K562 (cell line): ENCODE data around the gene LBX1. TPM values are rescaled to one million over a fixed set of nuclear protein-coding genes. Genes with fewer than 3 reads are reported as not detected.

Experiments
- ATAC-seq: fragments of 200-7000 bp; cut with Tn5 transposase; 3 replicates; pipeline ENCODE4 v1.9.1; 2020; ENCODE audit warnings: moderate library complexity
- BruUV-seq: library from RNA; stranded (reverse); fragments of 400-500 nt; replicated peaks from 2 replicates; lab custom pipeline; 2021; lab: Mats Ljungman, UMichigan
- CTCF ChIA-PET: fragments of 300-600 bp; formaldehyde crosslinking; extraction: SDS; loops from one replicate; lab custom pipeline; 2021; ENCODE audit warnings: low intra/inter-chr PET ratio; lab: Yijun Ruan, JAX
- POLR2A ChIA-PET: fragments of 300-600, 350-650 bp; sonication (Branson Sonifier 250); formaldehyde crosslinking; extraction: SDS; loops from one replicate; lab custom pipeline; 2021; ENCODE audit warnings: antibody characterized with exemption, inconsistent platforms; lab: Yijun Ruan, JAX
- DNase-seq, 4 experiments: peaks; one replicate each; pipeline versions ENCODE4 v3.0.0 to v3.0.0-alpha.2; 2011 to 2018; ENCODE audit warnings: low spot score in 3 of 4, mixed read lengths in 3 of 4; ENCODE audit errors: extremely low read depth in 1 of 4
- FAIRE-seq: peaks from 2 replicates; lab custom pipeline; 2011; peaks lifted over from hg19 to GRCh38; lab: Jason Lieb, UNC
- H2AFZ ChIP-seq: 2 replicates; pipeline ENCODE4 v1.6.0; 2011; ENCODE audit warnings: low read depth, low read length, control low read depth, inconsistent platforms
- H3K27ac ChIP-seq: fragments of 200-600 bp; 3 replicates; pipeline ENCODE4 v1.8.0; 2011; ENCODE audit warnings: low read depth, mild to moderate bottlenecking, control low read depth, inconsistent platforms, low read length, moderate library complexity, mixed read lengths; ENCODE audit errors: extremely low read depth
- H3K27me3 ChIP-seq, 2 experiments: fragments of 300-600 bp in 1 of 2; 2 replicates in 1 of 2; 3 replicates in 1 of 2; pipeline versions ENCODE4 v1.6.0 to v1.8.0; 2011; ENCODE audit warnings: inconsistent platforms in 2 of 2, low read length in 2 of 2, mild to moderate bottlenecking in 1 of 2, mixed read lengths in 1 of 2, moderate library complexity in 1 of 2; ENCODE audit not compliant: control insufficient read depth in 2 of 2, insufficient read depth in 2 of 2
- H3K36me3 ChIP-seq: fragments of 300-600 bp; 3 replicates; pipeline ENCODE4 v1.8.0; 2011; ENCODE audit warnings: mild to moderate bottlenecking, low read length, inconsistent platforms; ENCODE audit not compliant: control insufficient read depth, insufficient read depth
- H3K4me1 ChIP-seq, 2 experiments: fragments of 200-600 bp in 1 of 2; replicated peaks in 1 of 2; 2 replicates in 1 of 2; 3 replicates in 1 of 2; pipeline versions ENCODE4 v1.5.1 to v1.8.0; 2011; ENCODE audit warnings: inconsistent platforms in 2 of 2, low read length in 2 of 2, mild to moderate bottlenecking in 1 of 2, mixed read lengths in 1 of 2, moderate library complexity in 1 of 2; ENCODE audit not compliant: control insufficient read depth in 2 of 2, insufficient read depth in 2 of 2
- H3K4me2 ChIP-seq: 2 replicates; pipeline ENCODE4 v1.6.1; 2011; ENCODE audit warnings: low read length, control low read depth, inconsistent platforms, mixed read lengths; ENCODE audit not compliant: insufficient read depth
- H3K4me3 ChIP-seq: fragments of 200-600 bp; sonication (generic), shearing (Covaris generic); 2 replicates; pipeline ENCODE4 v1.5.1; 2016; ENCODE audit warnings: control low read depth, inconsistent platforms
- H3K79me2 ChIP-seq: fragments of 200-600 bp; 3 replicates; pipeline ENCODE4 v1.8.0; 2011; ENCODE audit warnings: low read length, inconsistent platforms; ENCODE audit not compliant: control insufficient read depth, insufficient read depth
- H3K9ac ChIP-seq, 2 experiments: 2 replicates each; pipeline versions ENCODE4 v1.6.0 to v1.6.1; 2011; ENCODE audit warnings: low read depth in 2 of 2, low read length in 2 of 2, control low read depth in 1 of 2, inconsistent platforms in 1 of 2, mild to moderate bottlenecking in 1 of 2, mixed read lengths in 1 of 2; ENCODE audit not compliant: insufficient read depth in 1 of 2
- H3K9me1 ChIP-seq: one replicate; pipeline ENCODE4 v1.6.0; 2011; ENCODE audit warnings: inconsistent platforms, mild to moderate bottlenecking, low read length, moderate library complexity; ENCODE audit not compliant: control insufficient read depth, insufficient read depth
- H3K9me3 ChIP-seq: replicated peaks from 2 replicates; pipeline ENCODE4 v1.5.1; 2011; ENCODE audit warnings: low read depth, low read length, inconsistent platforms; ENCODE audit not compliant: control insufficient read depth, insufficient read depth
- H4K20me1 ChIP-seq: replicated peaks from 2 replicates; pipeline ENCODE4 v1.6.1; 2011; ENCODE audit warnings: low read length, inconsistent platforms, mixed read lengths; ENCODE audit not compliant: control insufficient read depth, insufficient read depth
- CBX2 ChIP-seq: fragments of 200-600 bp; sonication (generic); IDR thresholded peaks from one replicate; pipeline ENCODE4 v1.6.1; 2012; ENCODE audit warnings: mild to moderate bottlenecking, low read length, inconsistent platforms; ENCODE audit not compliant: insufficient read depth, poor library complexity, severe bottlenecking
- CBX8 ChIP-seq: fragments of 200-600 bp; sonication (generic); IDR thresholded peaks from 2 replicates; pipeline ENCODE4 v1.6.1; 2012; ENCODE audit warnings: borderline replicate concordance, mixed run types, low read depth, mild to moderate bottlenecking, moderate library complexity, mixed read lengths, low read length, control low read depth, inconsistent platforms; ENCODE audit not compliant: poor library complexity, severe bottlenecking; ENCODE audit errors: extremely low read depth
- DACH1 ChIP-seq: fragments of 450-650 bp; IDR thresholded peaks from 2 replicates; pipeline ENCODE4 v1.6.1; 2018; ENCODE audit not compliant: partially characterized antibody
- NR1H2 ChIP-seq: sonication (generic); formaldehyde crosslinking; IDR thresholded peaks from 2 replicates; pipeline ENCODE4 v1.4.0; 2020; ENCODE audit warnings: mild to moderate bottlenecking, missing genetic modification reagents
- PHF8 ChIP-seq: fragments of 200-600 bp; sonication (generic); IDR thresholded peaks from 2 replicates; pipeline ENCODE4 v1.6.1; 2012; ENCODE audit warnings: mixed run types, mild to moderate bottlenecking, inconsistent platforms, low read length, moderate library complexity, borderline replicate concordance
- SAFB ChIP-seq: fragments of 200-400 bp; formaldehyde crosslinking; IDR thresholded peaks from 2 replicates; pipeline ENCODE4 v1.6.1; 2017; ENCODE audit warnings: low read depth, low read length, borderline replicate concordance
- SMARCC2 ChIP-seq: fragments of 450-650 bp; IDR thresholded peaks from 2 replicates; pipeline ENCODE4 v1.6.1; 2017; ENCODE audit warnings: antibody characterized with exemption, moderate library complexity, mild to moderate bottlenecking, low read depth
- ZFP36 ChIP-seq: fragments of 150-350 bp; IDR thresholded peaks from 2 replicates; pipeline ENCODE4 v1.6.1; 2018; ENCODE audit warnings: low read length, low read depth; ENCODE audit not compliant: partially characterized antibody
- ZNF253 ChIP-seq: fragments of 250-450 bp; sonication (Bioruptor Pico); conservative IDR thresholded peaks from 2 replicates; pipeline ENCODE4 v1.6.1; 2021; ENCODE audit warnings: mild to moderate bottlenecking
- ZSCAN32 ChIP-seq: fragments of 450-650 bp; formaldehyde crosslinking; IDR thresholded peaks from 2 replicates; pipeline ENCODE4 v1.4.0; 2020; ENCODE audit warnings: mild to moderate bottlenecking, moderate library complexity
- WGBS: fragments of 100-300 bp; shearing (Covaris generic); methylation state at CpG from one replicate; pipeline ENCODE4 v1.1.6; 2016; ENCODE audit warnings: low coverage, mixed read lengths; ENCODE audit not compliant: insufficient coverage; ENCODE audit errors: missing lambda C conversion rate; 5-methylcytosine and 5-hydroxymethylcytosine counted together
- in situ Hi-C: fragments of 300-500 bp; cut with MboI; formaldehyde crosslinking; loops from 4 replicates; pipeline ENCODE4 v1.15.0; 2018; ENCODE audit warnings: inconsistent platforms, mixed read lengths
- intact Hi-C: fragments of 100-400 bp; cut with micrococcal nuclease; formaldehyde crosslinking; loops from 2 replicates; pipeline ENCODE4 v1.14.2; 2022
- polyA plus RNA-seq, 8 experiments: library from polyadenylated mRNA; depleted of rRNA in 4 of 8; stranded (reverse) in 5 of 8; unstranded in 3 of 8; fragments of >200 nt; fragmentation: Nextera tagmentation in 2 of 8; fragmentation: Illumina TruSeq in 1 of 8; extraction: Ambion mirVana in 2 of 8; extraction: Trizol in 1 of 8; gene quantifications; 2 replicates each; pipeline versions ENCODE4 v1.2.1 to v1.2.3, GENCODE V29; 2011 to 2014; ENCODE audit warnings: inconsistent platforms in 1 of 8, missing spikeins in 1 of 8
- total RNA-seq, 7 experiments: library from RNA; depleted of rRNA in 6 of 7; stranded (reverse); fragments of >200 nt in 6 of 7; fragmentation: Illumina TruSeq in 2 of 7; extraction: Trizol in 2 of 7; gene quantifications; 2 replicates each; pipeline versions ENCODE4 v1.2.1 to v1.2.3, GENCODE V29; 2011 to 2021; ENCODE audit warnings: low replicate concordance in 1 of 7

The LBX1 gene
- total and polyA plus RNA-seq, 9 of the 15 experiments (the other 6 are each of a cell fraction or from before 2014, with no cell fraction given): not detected

- DNase-seq: no peak
- intact Hi-C loops: no loop called here
- no TSS peak for BruUV-seq
- Histone ChIP-seq H3K27ac (no peak overlapping the region), H4K20me1 (no peaks in the 10 kb centered on the region), H3K9ac (no peak overlapping the region), H3K9me1 (no peaks in the 10 kb centered on the region), H2AFZ (no peak overlapping the region), H3K4me2 (no peak overlapping the region), H3K9me3 (no peaks in the 10 kb centered on the region), H3K27me3 (peaks cover 27 to 74% of the 10 kb centered on the region in 2 experiments), H3K79me2 (no peaks in the 10 kb centered on the region), H3K4me3 (no peak overlapping the region), H3K36me3 (no peaks in the 10 kb centered on the region), H3K4me1 (peaks cover 0 to 19% of the 10 kb centered on the region in 2 experiments; a peak in 2 of 5 replicates)
- ChIA-PET CTCF (no interaction called here), POLR2A (interaction anchor here (0.6 to 0.7 kb wide), 2 partner anchors 8 to 41 kb away, joined by 3 read pairs; no protein-coding TSS in a partner anchor)
- TF ChIP-seq DACH1: no peak
- TF ChIP-seq CBX2: peak; percentile 56
- no peak for TF ChIP-seq SMARCC2
- peak; percentile 93 for TF ChIP-seq CBX8
- no peak for TF ChIP-seq ZNF253 (CRISPR knock-in tag)
- TF ChIP-seq ZFP36: peak; percentile 2
- TF ChIP-seq SAFB: no peak
- TF ChIP-seq ZSCAN32: no peak
- no peak for TF ChIP-seq PHF8
- no peak for TF ChIP-seq NR1H2
- 12% methylated on average over 23 of the region's 31 CpGs for WGBS
- FAIRE-seq: no peak
- ATAC-seq: no peak; the same call in 2 of the 3 replicates
- in situ Hi-C loops: no loop called here
Measured at GRCh38 chr10:101237982-101238731, 8.9 kb upstream of the LBX1 start.
